ENCODE data around the gene DUSP12. TPM values are rescaled to one million over a fixed set of nuclear protein-coding genes. Genes with fewer than 3 reads are reported as not detected.

Gene DUSP12
- total and polyA plus RNA-seq, 3 donors from 2014 or later = 21.8 to 31.8 (median 23.6) TPM

- no peaks in the 10 kb centered on the region for H3K36me3 ChIP-seq (ENCODE audit: low read depth, missing control alignments)
- WGBS, 2 donors = 85 to 94% methylated on average over 1 of the region's 1 CpG
- H3K9me3 ChIP-seq = no peaks in the 10 kb centered on the region
- no peaks in the 10 kb centered on the region for H3K27me3 ChIP-seq
- H3K27ac ChIP-seq = no peak overlapping the region
- no peak overlapping the region for H3K4me3 ChIP-seq
- TF ChIP-seq CTCF (IDR thresholded peaks at IDR 0.05) (no peak), POLR2A (IDR thresholded peaks at IDR 0.05) (no peak)
- DNase-seq = no peak
- H3K4me1 ChIP-seq = no peaks in the 10 kb centered on the region
- intact Hi-C loops (cut with DNase I; ENCODE audit: low total_unique reads) = no loop called here
Measured at GRCh38 chr1:161719325-161719611, 30.3 kb upstream of the DUSP12 start.

GRCh38 chr1:161720422-161720821, 29.2 kb upstream of the DUSP12 start:
- H3K27me3 ChIP-seq = no peaks in the 10 kb centered on the region
- H3K27ac ChIP-seq = no peak overlapping the region
- TF ChIP-seq CTCF (IDR thresholded peaks at IDR 0.05) (no peak), POLR2A (IDR thresholded peaks at IDR 0.05) (no peak)
- 96 to 100% methylated on average over 1 of the region's 1 CpG for WGBS, 2 donors
- H3K4me3 ChIP-seq = no peak overlapping the region
- no peaks in the 10 kb centered on the region for H3K9me3 ChIP-seq
- H3K4me1 ChIP-seq = no peaks in the 10 kb centered on the region
- intact Hi-C loops (cut with DNase I; ENCODE audit: low total_unique reads) = no loop called here
- H3K36me3 ChIP-seq (ENCODE audit: low read depth, missing control alignments) = no peaks in the 10 kb centered on the region
- DNase-seq = no peak

GRCh38 chr1:161720956-161721737, 28.4 kb upstream of the DUSP12 start, which contains the start of gene FCRLB:
FCRLB (plus strand) TSS chr1:161721544; CDS start chr1:161722673, 1,129 bp downstream.
- TF ChIP-seq POLR2A (IDR thresholded peaks at IDR 0.05) = no peak
- TF ChIP-seq CTCF (IDR thresholded peaks at IDR 0.05) = no peak
- Histone ChIP-seq H3K27ac (no peak within 1 kb of the TSS), H3K36me3 (ENCODE audit: low read depth, missing control alignments) (no peaks in the 10 kb centered on the region), H3K4me3 (no peak within 1 kb of the TSS), H3K9me3 (no peaks in the 10 kb centered on the region), H3K4me1 (peaks cover 6% of the 10 kb centered on the region), H3K27me3 (no peaks in the 10 kb centered on the region)
- no peak for DNase-seq
- WGBS, 2 donors = 39 to 46% methylated on average over 4 of the region's 4 CpGs
- intact Hi-C loops (cut with DNase I; ENCODE audit: low total_unique reads) = no loop called here

GRCh38 chr1:161721738-161722343, 27.7 kb upstream of the DUSP12 start:
- 60 to 65% methylated on average over 8 of the region's 8 CpGs for WGBS, 2 donors
- intact Hi-C loops (cut with DNase I; ENCODE audit: low total_unique reads) = no loop called here
- DNase-seq = no peak

More at GRCh38 chr1:161721738-161722343, 27.7 kb upstream of the DUSP12 start:
- Histone ChIP-seq H3K4me3 (no peak overlapping the region), H3K4me1 (peaks cover 7% of the 10 kb centered on the region), H3K27me3 (no peaks in the 10 kb centered on the region), H3K36me3 (ENCODE audit: low read depth, missing control alignments) (no peaks in the 10 kb centered on the region), H3K27ac (no peak overlapping the region), H3K9me3 (no peaks in the 10 kb centered on the region)
- TF ChIP-seq POLR2A (IDR thresholded peaks at IDR 0.05) = no peak
- no peak for TF ChIP-seq CTCF (IDR thresholded peaks at IDR 0.05)

Measured in testis (tissue), 3 donors.